ENCODE data around the gene SNTB2.

DNA sequence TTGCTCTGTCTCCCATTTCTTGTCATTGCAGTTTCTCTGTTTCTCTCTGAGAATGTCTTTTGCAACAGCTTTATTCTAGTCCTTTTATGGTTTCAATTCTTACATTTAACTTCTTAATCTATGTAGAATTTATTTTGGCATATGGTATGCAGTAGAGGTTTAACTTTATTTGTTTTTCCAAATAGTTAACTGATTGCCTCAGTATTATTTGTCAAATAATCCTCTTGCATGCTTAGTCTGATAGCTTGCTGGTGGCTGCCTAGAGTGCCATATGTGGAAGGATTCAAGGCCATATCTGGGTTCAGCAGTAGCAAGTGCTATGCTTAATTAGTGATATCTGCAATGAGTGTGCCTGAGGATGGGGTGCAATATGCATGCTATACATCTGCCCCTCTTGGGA is 6.9 kb downstream of the SNTB2 start:
- TF ChIP-seq YY1 (IDR thresholded peaks at IDR 0.05; ENCODE audit: insufficient read depth, insufficient read length) (no peak), SUZ12 (IDR thresholded peaks at IDR 0.05; ENCODE audit: extremely low read depth, insufficient read depth, insufficient read length) (no peak), ZNF274 (IDR thresholded peaks at IDR 0.05; ENCODE audit: low read depth, low read length) (no peak)

Data from NT2/D1 (cell line).